NCI-H69 (cell line): ENCODE results near the gene ETV6.

Experiments
- DNase-seq: peaks from one replicate; lab custom pipeline; 2025; lab: John Stamatoyannopoulos, UW

Gene ETV6

DNA sequence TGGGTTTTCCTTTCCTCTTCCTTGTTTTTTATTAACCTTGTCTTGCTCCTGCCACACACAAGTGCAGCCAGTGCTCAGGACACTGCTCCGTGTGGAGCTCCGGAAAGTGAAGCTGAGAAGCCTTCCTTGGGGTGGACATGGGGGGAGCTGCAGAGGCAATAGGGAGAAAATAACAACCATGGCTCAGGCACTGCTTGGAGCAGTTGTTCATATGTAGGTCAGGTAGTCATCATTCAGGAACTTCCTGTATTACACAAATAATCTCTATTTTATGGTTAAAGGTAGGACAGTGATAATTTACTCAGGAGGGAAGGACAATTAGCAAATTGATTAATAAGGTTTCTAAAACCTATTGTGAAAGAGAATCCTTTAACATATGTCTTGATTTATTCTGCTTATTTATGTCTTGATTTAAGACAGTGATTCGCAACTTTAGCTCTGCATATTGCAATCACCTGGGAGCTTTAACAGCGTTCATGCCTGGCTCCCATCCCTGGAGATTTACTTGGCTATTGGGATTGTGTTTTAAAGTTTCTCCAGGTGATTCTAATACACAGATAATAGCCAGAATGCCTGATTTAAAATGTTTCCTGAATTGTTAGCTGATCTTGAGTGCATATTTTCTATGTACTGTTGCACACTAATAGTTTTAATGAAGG, 92.1 kb downstream of the ETV6 start:
- no peak for DNase-seq

- DNase-seq = no peak
These were observed 94.2 kb downstream of the ETV6 start for GRCh38 chr12:11743423-11744409.

DNA sequence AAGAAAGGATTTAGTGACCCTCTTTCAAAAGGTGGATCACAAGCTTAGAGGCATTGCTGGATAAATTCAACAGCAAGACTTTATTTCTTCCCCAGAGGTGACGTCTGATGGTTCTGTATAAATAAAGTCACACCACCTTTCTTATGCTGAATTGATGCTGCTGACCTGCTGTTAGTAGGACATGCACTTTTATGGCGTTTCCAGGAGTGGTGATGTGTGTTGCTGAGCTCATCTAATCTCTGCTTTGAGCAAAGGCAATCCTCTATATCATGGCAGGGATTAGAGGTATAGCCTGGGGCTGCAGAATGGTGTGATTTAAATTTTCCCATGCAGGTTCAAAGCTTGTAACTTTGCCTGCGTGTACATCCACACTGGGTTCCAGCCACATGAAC, 94.9 kb downstream of the ETV6 start:
- DNase-seq = no peak

- no peak for DNase-seq
These were observed 95.6 kb downstream of the ETV6 start for GRCh38 chr12:11745113-11745512.

- DNase-seq = no peak
These were observed 96.7 kb downstream of the ETV6 start for GRCh38 chr12:11746024-11746771.

- DNase-seq = no peak
These were observed 97.7 kb downstream of the ETV6 start for GRCh38 chr12:11746940-11747716.

DNA sequence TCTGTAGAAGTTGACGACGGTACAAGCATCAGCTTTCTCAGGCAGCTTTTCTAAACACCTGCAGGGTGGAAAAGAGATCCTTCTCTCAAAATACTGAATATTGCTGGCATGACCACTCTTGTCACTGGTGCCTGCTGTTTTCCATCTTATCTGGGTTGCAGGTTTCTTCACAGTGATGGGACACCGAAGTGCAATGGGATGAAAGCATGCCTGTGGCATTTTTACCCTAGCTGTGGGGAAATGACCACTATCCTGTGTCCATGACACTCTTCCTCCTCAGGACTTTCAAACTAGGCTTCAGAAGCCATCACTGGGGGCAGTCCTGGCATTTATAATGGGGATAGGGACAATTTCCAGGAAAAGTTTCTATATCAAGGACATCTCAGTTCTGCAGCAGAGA, 98.5 kb downstream of the ETV6 start:
- DNase-seq = no peak

- DNase-seq = no peak
These were observed 99.4 kb downstream of the ETV6 start for GRCh38 chr12:11748903-11749302.

GRCh38 chr12:11749943-11750690, 100.6 kb downstream of the ETV6 start:
- DNase-seq = no peak

DNA sequence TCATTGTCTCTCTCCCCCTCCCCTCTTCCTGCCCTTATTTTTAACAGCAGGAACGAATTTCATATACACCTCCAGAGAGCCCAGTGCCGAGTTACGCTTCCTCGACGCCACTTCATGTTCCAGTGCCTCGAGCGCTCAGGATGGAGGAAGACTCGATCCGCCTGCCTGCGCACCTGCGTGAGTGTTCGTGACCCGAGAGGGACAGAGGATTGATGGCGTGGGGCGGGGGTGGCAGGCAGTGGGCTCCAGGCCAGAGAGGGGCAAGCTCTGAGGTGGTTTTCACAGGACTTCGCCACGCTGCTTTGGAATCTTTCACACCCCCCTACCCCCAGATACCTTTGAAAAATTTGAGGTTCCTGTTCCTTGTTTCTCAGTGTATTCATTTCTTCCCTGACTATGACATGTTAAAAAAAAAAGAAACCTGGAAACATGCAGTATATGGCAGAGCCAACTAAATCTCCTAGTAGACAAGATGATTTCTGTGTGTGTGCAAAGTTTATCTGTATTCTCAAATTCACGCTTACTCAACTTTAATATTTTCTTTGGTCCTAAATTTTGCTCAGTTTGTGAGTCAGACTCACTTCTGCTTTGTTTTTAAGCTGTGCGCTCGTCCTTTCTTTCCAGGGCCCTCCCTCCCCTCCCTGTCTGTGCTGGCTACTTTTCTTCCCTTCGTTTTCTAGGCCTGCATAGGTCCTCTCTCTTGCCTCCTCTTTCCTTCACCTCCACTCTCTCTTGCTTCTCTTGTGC, 103.1 kb downstream of the ETV6 start:
- DNase-seq = no peak

DNA sequence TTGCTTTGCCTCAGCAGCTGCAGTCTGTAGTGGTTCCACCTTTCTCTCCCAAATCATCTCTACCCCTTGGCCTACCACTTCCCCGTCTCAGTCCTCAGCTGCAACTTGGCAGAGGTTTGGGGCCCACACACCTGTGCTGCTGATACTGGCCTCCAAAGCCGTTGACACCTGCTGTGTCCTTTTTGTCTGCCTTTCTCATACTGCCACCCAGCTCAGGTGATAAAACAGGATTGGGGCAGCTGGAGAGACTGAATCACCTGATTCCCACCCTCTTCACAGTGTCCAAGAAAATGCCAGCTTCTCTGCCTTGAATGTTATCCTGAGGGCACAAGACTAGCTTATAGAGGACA, 103.7 kb downstream of the ETV6 start:
- DNase-seq = peak; percentile 77

GRCh38 chr12:11753826-11754225, 104.4 kb downstream of the ETV6 start:
- no peak for DNase-seq

GRCh38 chr12:11754256-11754655, 104.8 kb downstream of the ETV6 start:
- DNase-seq = no peak

DNA sequence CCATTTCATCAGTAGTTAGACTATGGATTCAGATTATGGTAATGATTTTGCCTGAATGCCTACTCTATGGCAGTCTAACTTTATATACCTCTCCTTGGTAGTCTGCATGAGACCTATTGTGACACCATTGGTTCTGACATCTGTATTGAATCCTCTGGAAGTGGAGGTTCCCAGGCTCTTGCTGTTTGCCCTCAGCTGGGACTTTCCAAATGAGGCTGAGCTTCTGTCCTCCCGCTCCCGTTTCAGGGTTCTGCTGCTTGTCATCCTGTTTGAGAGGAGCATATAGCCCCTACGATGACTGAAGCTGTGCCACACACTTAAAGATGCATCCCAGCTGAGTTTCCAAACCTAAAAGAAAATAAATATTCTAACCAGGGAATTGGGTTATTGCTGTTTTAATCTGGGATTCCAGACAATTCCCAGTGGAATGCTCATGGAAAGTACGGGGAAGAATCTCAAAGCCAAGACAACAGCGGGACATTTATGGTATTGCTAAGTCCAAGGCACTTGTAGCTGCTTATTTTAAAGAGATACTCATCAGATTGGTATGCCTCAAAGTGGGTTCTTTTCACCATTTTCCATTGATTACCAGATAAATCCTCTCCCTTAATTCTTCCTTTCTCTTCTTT, 105.9 kb downstream of the ETV6 start:
- no peak for DNase-seq

DNA sequence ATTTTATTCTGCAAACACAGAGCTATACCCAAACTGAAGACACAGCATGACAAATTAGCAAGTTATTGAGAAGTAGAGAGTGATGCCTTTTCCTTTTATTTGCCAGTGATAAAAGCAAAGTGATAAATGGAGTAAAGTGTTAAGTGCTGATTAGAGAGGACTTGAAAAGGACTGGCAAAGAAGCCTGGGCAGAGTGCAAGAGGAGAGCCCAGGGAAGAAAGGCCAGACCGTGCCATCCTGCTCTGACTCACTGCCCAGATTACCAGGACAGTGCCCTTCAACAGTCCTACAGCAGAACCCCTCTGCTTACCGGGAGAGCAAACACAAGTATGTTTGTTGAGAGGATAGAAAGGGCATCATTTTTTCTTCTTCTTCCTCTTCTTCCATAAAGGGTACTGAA, 106.5 kb downstream of the ETV6 start:
- no peak for DNase-seq

- DNase-seq = no peak
These were observed 107.0 kb downstream of the ETV6 start for GRCh38 chr12:11756523-11756922.

DNA sequence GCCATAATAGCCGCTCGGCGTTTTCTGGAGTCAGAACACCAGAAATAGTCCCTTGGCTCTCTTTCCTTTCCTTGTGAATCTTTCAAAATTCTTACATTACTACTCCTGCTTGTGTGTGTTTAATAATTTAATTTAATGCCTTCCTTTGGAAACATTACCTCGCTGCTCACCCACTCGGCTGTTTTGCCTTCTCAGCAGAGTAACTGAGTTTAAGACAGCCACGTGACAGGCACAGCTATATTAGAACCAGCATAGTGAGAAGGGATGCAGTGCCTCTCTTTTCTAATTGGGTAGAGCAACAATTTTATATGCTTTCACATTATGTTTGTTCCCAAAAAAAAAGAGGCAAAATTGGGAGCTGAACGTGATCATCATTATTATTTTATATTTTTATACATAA, 107.6 kb downstream of the ETV6 start:
- DNase-seq = no peak

DNA sequence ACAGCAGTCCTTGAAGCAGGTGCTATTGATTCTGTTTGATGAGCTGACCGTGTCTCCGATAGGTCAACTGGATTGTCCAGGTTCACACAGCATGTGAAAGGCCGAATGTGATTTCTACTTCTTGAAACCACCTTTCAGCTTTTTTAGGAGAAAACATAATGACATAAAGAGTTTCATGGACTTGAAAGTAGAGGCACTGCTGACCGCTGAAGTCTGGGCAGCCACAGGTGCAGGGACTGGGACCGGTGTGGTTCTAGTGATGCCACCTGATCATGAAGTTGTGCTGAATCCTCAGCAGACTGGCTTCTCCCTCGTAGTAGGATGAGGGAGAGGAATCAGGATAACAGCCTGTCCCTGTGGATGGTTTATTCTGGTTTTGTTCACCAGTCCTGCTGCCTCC, 108.1 kb downstream of the ETV6 start:
- DNase-seq = no peak

- no peak for DNase-seq
These were observed 108.6 kb downstream of the ETV6 start for GRCh38 chr12:11758087-11758486.
